SU-DHL-6 (cell line): Measurements from ENCODE around the gene TBC1D16.

Source experiments
- CTCF ChIP-seq: fragments of 200-600 bp; sonication (generic); IDR thresholded peaks from one replicate; pipeline ENCODE4 v1.5.1; 2017; ENCODE audit warnings: antibody characterized with exemption, mild to moderate bottlenecking, low read length, moderate library complexity; ENCODE audit not compliant: insufficient read depth, poor library complexity, severe bottlenecking
- EZH2phosphoT487 ChIP-seq: fragments of 200-600 bp; sonication (generic), shearing (Covaris generic); conservative IDR thresholded peaks from 2 replicates; pipeline ENCODE4 v1.6.1; 2018; ENCODE audit warnings: mild to moderate bottlenecking, antibody characterized with exemption, low read length, moderate library complexity, mixed read lengths

- TF ChIP-seq CTCF (no peak), EZH2phosphoT487 (no peak)
Measured at GRCh38 chr17:79927136-79927661, 108.5 kb downstream of the TBC1D16 start.
